Activated T-cell treated with anti-CD3 and anti-CD28 coated beads, Interleukin-2, amount 50 U/mL, for 48 hours (primary cell): Measurements from ENCODE around the gene ACBD6.
"Not testable (repeated sequence)": the region's sequence is repeated elsewhere in the genome, so short reads cannot be mapped to it uniquely, and the experiment has no call there.

Source experiments
- DNase-seq, 2 experiments: peaks; one replicate each; pipeline ENCODE4 v3.0.0-alpha.2; 2020

Gene ACBD6

GRCh38 chr1:180502361-180503279, at the start of gene ACBD6:
Gene ACBD6, minus strand, starts transcription at chr1:180502577. Its CDS starts 311 bp downstream, at chr1:180502266.
- peak; percentile 92 to 93 for DNase-seq

DNA sequence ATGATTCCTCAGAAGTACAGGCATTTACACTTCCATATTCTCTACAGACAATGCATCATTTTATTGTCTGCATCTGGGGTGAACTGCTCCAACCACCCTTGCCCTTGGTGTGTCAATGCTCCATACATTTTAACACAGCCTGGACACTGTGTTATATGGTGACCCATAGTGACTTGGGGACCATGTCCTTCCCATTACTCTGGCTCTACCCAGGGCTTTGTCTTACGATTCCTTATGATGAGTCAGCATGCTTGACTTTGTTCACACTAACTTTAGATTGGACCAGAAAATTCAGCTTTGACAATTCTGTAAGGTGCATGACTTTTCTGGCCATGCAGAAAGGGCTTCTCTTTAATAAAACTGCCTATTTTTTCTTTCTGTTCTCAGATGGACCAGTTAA, 49.6 kb upstream of the ACBD6 start:
- no peak for DNase-seq

DNA sequence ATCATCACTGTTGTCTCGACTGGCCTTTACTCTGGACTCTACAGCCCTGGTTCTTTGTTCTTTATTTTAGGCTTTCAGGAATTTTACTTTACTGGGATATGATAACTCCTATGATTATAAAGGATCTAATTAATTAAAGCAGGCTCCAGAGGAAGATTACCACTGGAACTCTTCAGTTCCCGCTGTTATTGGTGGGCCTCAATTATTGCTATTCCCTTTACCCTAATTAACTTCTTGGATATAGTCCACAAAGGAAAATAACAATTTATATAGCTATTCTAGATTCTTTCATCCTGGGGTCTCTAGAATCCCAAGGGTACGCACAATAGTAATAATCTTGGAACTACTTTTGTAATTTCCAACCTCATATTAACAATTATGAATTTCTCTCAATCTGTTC, 47.9 kb upstream of the ACBD6 start:
- no peak for DNase-seq

- DNase-seq: not testable (repeated sequence)
Observed at GRCh38 chr1:180549770-180550169, 47.4 kb upstream of the ACBD6 start.

DNA sequence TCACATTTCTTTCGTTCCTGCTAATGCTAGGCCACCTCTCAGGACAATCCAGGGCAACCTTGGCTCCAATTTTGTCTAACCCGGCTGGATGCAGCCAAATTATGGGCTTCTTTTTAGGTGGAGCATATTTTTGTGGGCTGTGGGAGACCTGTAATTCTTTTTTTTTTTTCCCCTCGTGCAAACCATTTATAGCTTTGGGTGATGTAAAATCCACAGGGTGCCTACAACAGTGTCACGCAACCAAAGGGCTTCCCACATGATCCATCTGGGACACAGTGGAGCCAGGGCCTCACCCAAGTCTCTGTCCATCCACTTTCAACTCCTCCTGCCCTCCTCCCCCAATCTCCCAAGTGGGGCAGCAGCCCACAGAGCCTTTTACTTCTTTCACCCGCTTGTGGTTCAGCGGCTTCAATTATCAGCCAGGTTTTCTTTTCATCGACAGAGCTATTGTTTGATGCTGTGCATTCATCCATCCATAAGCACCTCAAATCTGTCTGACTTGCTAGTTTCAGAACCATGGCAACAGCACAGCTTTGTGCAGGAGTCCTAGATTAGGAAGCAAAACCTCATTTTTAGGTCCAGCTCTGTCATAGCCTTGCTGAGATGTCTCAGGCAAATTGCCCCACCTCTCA, 46.4 kb upstream of the ACBD6 start:
- no peak for DNase-seq

DNA sequence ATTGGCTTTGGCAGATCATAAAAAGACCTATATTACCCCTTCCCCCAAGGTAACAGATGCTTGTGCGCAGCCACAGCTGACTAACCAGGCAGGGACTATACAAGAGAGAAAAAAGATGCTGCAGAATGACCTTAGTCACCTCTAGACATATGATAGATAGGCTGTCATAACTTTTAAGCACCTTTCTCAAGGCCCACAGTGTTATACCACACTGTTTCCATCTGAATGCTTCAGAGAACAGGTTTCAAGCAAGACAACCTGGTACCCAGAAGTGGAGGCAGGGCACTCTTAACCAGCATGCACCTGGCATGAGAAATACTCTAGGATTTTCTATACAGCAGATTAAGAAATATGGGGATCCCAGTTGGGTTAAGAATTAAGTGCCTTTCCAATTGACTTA, 43.6 kb upstream of the ACBD6 start:
- no peak for DNase-seq

DNA sequence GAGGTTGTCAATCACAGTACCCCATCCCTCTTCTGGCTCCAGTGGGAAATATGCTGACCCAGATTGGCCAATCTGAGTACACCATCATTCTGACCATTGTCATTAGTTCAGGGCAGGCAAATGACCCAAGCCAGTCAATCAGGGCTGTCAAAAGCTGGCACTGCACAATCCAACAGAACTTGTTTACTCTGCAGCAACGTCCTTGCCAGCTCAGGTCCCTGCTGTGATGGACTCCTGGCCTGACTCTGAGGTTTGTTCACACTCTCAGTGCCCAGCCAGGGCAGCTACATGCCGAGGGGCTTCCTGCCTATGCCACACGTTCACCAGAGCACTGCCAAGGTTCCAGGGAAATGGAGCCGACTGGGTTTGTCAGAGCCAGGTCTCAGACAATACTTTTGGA, 41.7 kb upstream of the ACBD6 start:
- DNase-seq: no peak

DNA sequence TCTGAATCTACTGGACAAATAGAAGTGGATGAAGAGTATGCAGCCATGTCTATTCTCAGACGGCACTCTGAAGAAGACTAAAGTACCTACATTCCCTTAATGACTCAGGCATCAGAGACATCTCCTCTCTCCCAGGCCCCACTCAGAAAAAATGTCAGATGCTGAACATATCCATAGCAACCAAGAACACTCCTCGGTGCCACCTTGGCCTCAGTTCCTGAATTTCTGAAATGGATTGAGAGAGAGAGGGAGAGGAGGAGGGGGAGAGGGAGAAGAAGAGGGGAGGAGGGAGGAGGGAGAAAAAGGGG, 40.4 kb upstream of the ACBD6 start:
- DNase-seq: no peak

- no peak for DNase-seq
Observed at GRCh38 chr1:180542113-180542837, 39.9 kb upstream of the ACBD6 start.

DNA sequence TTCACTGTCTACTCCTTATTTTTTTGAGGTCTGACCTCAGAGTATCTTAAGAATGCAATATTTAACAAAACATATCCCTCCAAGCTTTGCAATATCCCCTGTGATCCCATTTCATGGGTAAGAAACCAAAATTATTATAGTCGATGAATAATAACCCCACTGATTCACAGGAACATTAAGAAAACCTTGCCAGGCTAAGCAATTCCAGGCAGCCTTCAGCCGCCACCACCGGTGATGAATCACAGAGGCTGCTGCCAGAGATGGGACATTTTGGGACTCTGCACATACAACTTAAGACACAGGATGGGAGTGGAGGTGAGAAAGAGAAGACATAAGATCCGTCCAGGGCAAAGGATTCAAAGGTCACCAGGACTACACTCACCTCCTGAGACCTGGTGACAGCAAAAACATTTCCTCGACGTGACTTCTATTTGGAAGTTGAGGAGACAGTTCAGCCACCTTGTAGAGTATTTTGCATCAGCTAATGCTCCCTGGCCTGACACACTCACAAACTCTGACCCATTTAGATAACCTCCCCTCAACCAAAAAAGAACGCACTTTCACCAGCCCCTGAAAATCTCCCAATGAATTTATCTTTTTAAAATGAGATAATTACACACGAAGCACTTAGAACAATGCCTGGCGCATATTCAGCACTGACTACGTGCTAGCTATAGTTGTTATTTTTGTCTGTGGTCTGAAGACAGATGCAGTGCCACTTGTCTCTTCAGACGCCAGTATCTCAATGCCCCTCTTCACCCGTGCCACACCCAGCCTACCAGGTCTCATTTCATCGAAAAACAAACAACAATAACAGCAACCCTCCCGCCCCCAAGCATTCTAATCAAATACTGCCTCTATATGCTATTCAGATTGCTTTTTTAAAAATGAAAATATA, 38.6 kb upstream of the ACBD6 start:
- no peak for DNase-seq

- DNase-seq: no peak
Observed at GRCh38 chr1:180539136-180539535, 36.8 kb upstream of the ACBD6 start.

- DNase-seq: no peak
Observed at GRCh38 chr1:180536821-180537372, 34.5 kb upstream of the ACBD6 start.

- DNase-seq: no peak
Observed at GRCh38 chr1:180535418-180535999, 33.1 kb upstream of the ACBD6 start.

GRCh38 chr1:180534214-180534613, 31.8 kb upstream of the ACBD6 start:
- no peak for DNase-seq

DNA sequence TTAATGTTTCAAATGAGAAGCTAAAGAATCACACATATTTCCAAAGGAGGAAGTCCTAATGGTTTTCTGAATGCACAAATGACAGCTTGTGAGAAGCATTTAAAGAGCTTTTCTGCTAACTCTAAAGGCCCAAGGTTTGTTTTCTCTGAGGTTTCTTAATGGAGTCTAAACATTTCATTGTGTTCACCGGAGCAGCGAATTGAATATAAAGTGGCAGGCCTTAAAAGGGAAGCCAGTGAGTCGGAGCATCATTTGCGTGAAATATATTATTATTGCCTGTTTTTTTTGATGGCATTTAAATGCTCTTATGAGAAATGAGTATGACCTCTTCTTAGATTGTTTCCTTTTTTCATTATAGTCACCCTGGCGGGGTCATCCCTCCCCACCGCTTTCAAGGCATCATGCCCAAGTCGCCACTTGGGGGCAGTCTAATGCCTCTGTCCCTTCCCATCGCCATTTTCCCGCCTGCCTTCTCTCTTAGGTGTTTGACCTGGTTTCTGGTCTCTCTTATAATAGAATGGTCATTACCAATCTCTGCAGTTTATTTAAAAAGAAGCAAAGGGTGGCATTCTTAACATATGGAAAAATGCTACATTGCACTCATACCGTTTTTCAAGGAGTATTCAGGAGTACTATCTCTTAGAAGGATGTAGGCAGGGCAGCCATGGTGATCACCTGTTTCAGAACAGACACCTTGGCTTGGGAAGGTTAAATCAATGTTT, 31.1 kb upstream of the ACBD6 start:
- peak; percentile 80 to 82 for DNase-seq

GRCh38 chr1:180532854-180533253, 30.5 kb upstream of the ACBD6 start:
- DNase-seq: no peak

GRCh38 chr1:180530501-180530900, 28.1 kb upstream of the ACBD6 start:
- no peak for DNase-seq

DNA sequence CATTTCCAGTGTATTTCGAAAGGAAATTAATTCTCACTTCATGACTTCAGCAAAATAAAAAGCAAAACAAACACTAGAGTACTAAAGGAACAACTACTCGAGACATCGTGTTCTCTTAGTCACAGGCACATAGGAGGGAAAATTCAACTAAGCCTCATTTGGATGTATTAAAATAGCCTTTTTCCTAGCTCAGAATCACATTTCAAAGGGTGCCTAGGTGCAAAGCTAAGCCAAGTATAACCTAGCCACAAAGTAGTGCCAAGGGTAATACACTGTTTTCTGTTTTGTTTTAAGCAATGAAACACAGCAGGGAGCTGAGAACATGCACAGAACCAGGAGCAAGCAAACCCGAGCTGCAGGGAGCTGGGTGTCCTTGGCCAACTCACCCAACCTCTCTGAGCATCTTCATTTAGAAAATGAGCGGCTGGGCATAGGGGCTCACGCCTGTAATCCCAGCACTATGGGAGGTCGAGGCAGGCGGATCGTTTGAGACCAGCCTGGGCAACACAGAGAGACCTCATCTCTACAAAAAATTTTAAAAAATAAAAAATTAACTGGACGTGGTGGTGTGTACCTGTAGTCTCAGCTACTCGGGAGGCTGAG, 26.6 kb upstream of the ACBD6 start:
- no peak for DNase-seq

- DNase-seq: no peak
Observed at GRCh38 chr1:180527101-180527669, 24.8 kb upstream of the ACBD6 start.

DNA sequence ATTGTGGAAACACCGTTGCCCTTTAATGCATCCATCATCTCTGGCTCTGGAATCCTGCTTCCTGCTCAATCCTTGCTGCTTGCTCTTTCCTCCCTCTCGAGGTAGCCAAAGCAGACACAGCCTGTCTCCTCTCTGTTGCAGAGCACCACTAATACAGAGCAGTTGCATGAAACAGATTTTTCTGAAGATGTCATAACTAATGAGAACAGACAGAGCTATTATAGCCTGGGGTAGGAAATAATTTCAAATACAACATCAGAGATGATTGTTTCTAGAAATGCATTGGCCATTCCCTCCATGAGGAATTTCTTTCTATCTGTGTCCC, 23.3 kb upstream of the ACBD6 start:
- DNase-seq: no peak
